H1 (cell line): ENCODE data around the gene TIAM2. TPM values are rescaled to one million over a fixed set of nuclear protein-coding genes. Genes with fewer than 3 reads are reported as not detected.

Experiments used
- CTCF ChIA-PET: fragments of 300-600 bp; sonication (Branson Sonifier 250); formaldehyde crosslinking; loops from one replicate; lab custom pipeline; 2021; ENCODE audit not compliant: partially characterized antibody; lab: Charles Lee
- POLR2A ChIA-PET: fragments of 300-600 bp; sonication (Branson Sonifier 250); formaldehyde crosslinking; loops from one replicate; lab custom pipeline; 2021; ENCODE audit warnings: inconsistent platforms; ENCODE audit not compliant: partially characterized antibody; lab: Charles Lee
- DNase-seq, 2 experiments: peaks; one replicate each; pipeline versions ENCODE4 v3.0.0 to v3.0.0-alpha.2; 2010 to 2022; ENCODE audit warnings: low spot score in 2 of 2, low read depth in 1 of 2, mixed read lengths in 1 of 2
- FAIRE-seq: peaks from 2 replicates; lab custom pipeline; 2011; peaks lifted over from hg19 to GRCh38; lab: Jason Lieb, UNC
- H2AFZ ChIP-seq: 2 replicates; pipeline ENCODE4 v1.8.1; 2012; ENCODE audit warnings: low read length, inconsistent platforms
- H2AK5ac ChIP-seq: 2 replicates; pipeline ENCODE4 v1.6.1; 2013; ENCODE audit warnings: low read depth, low read length
- H2BK120ac ChIP-seq: replicated peaks from 2 replicates; pipeline ENCODE3; 2013; ENCODE audit warnings: low read depth, low read length, inconsistent platforms
- H2BK12ac ChIP-seq: 2 replicates; pipeline ENCODE4 v1.6.1; 2013; ENCODE audit warnings: low read depth, low read length
- H2BK15ac ChIP-seq: 2 replicates; pipeline ENCODE4 v1.6.1; 2013; ENCODE audit warnings: low read length
- H2BK20ac ChIP-seq: 2 replicates; pipeline ENCODE4 v1.6.1; 2013; ENCODE audit warnings: low read length
- H2BK5ac ChIP-seq: 2 replicates; pipeline ENCODE4 v1.6.1; 2013; ENCODE audit warnings: low read depth, low read length
- H3K14ac ChIP-seq: 2 replicates; pipeline ENCODE4 v1.6.1; 2013; ENCODE audit warnings: inconsistent platforms; ENCODE audit not compliant: insufficient read length
- H3K18ac ChIP-seq: 2 replicates; pipeline ENCODE4 v1.6.1; 2013; ENCODE audit warnings: low read length; ENCODE audit errors: extremely low read depth
- H3K23ac ChIP-seq: 2 replicates; pipeline ENCODE4 v1.6.1; 2013; ENCODE audit warnings: inconsistent platforms; ENCODE audit not compliant: insufficient read length
- H3K23me2 ChIP-seq: 2 replicates; pipeline ENCODE4 v1.6.1; 2013; ENCODE audit warnings: low read depth, low read length
- H3K27ac ChIP-seq: 2 replicates; pipeline ENCODE4 v1.6.1; 2011; ENCODE audit warnings: low read depth, low read length, inconsistent platforms
- H3K27me3 ChIP-seq, 4 experiments: replicated peaks in 1 of 4; 1 replicate in 1 of 4; 2 replicates in 3 of 4; pipeline versions ENCODE4 v1.6.1 to v1.8.1; 2011 to 2013; ENCODE audit warnings: low read length in 3 of 4, mild to moderate bottlenecking in 3 of 4, inconsistent platforms in 2 of 4, mixed read lengths in 2 of 4, moderate library complexity in 1 of 4; ENCODE audit not compliant: control insufficient read depth in 3 of 4, insufficient read depth in 3 of 4; ENCODE audit errors: extremely low read depth in 1 of 4
- H3K36me3 ChIP-seq, 4 experiments: 2 replicates each; pipeline versions ENCODE4 v1.6.1 to v1.8.1; 2011 to 2013; ENCODE audit warnings: mild to moderate bottlenecking in 4 of 4, low read length in 3 of 4, moderate library complexity in 2 of 4, control low read depth in 1 of 4, inconsistent platforms in 1 of 4; ENCODE audit not compliant: insufficient read depth in 4 of 4, control insufficient read depth in 2 of 4
- H3K4ac ChIP-seq: replicated peaks from 2 replicates; pipeline ENCODE3; 2013; ENCODE audit warnings: low read length, low read depth, mixed read lengths, inconsistent platforms; ENCODE audit not compliant: insufficient read length
- H3K4me1 ChIP-seq, 4 experiments: replicated peaks in 1 of 4; 1 replicate in 1 of 4; 2 replicates in 3 of 4; pipeline versions ENCODE4 v1.6.1 to v1.8.1; 2011 to 2013; ENCODE audit warnings: low read length in 3 of 4, inconsistent platforms in 2 of 4, mixed read lengths in 1 of 4; ENCODE audit not compliant: insufficient read depth in 4 of 4, control insufficient read depth in 3 of 4
- H3K4me2 ChIP-seq, 2 experiments: 2 replicates each; pipeline versions ENCODE4 v1.6.1 to v1.8.1; 2011 to 2013; ENCODE audit warnings: low read depth in 2 of 2, low read length in 2 of 2, control low read depth in 1 of 2, inconsistent platforms in 1 of 2, mild to moderate bottlenecking in 1 of 2; ENCODE audit not compliant: insufficient read depth in 1 of 2
- H3K4me3 ChIP-seq, 4 experiments: fragments of 200-600, 300-600 bp in 1 of 4; sonication (generic), shearing (Covaris generic), sonication (Bioruptor Twin) in 1 of 4; 2 replicates each; pipeline versions ENCODE4 v1.5.1 to v1.8.1; 2011 to 2016; ENCODE audit warnings: low read length in 4 of 4, low read depth in 3 of 4, control low read depth in 2 of 4, inconsistent platforms in 2 of 4, mild to moderate bottlenecking in 2 of 4, mixed read lengths in 1 of 4, moderate library complexity in 1 of 4; ENCODE audit not compliant: insufficient read depth in 2 of 4; ENCODE audit errors: extremely low read depth in 1 of 4
- H3K56ac ChIP-seq: replicated peaks from 2 replicates; pipeline ENCODE3; 2013; ENCODE audit warnings: low read depth, mild to moderate bottlenecking, mixed read lengths, low read length, inconsistent platforms; ENCODE audit not compliant: insufficient read length
- H3K79me1 ChIP-seq: 2 replicates; pipeline ENCODE4 v1.6.1; 2013; ENCODE audit warnings: low read depth, low read length, control low read depth
- H3K79me2 ChIP-seq, 2 experiments: 2 replicates each; pipeline versions ENCODE4 v1.6.1 to v1.8.1; 2012 to 2013; ENCODE audit warnings: low read length in 2 of 2, mild to moderate bottlenecking in 2 of 2, inconsistent platforms in 1 of 2; ENCODE audit not compliant: insufficient read depth in 2 of 2, control insufficient read depth in 1 of 2
- H3K9ac ChIP-seq, 4 experiments: replicated peaks in 1 of 4; 1 replicate in 1 of 4; 2 replicates in 3 of 4; pipeline versions ENCODE4 v1.6.1 to v1.8.1; 2011 to 2013; ENCODE audit warnings: low read depth in 3 of 4, low read length in 3 of 4, control low read depth in 2 of 4, mild to moderate bottlenecking in 2 of 4, moderate library complexity in 2 of 4, inconsistent platforms in 1 of 4; ENCODE audit errors: extremely low read depth in 1 of 4
- H3K9me3 ChIP-seq, 2 experiments: 2 replicates each; pipeline versions ENCODE4 v1.6.1 to v1.8.1; 2012 to 2013; ENCODE audit warnings: mild to moderate bottlenecking in 2 of 2, moderate library complexity in 2 of 2, control low read depth in 1 of 2, inconsistent platforms in 1 of 2, low read depth in 1 of 2, low read length in 1 of 2, mixed read lengths in 1 of 2; ENCODE audit not compliant: insufficient read depth in 2 of 2
- H4K20me1 ChIP-seq, 2 experiments: replicated peaks in 1 of 2; 2 replicates each; pipeline versions ENCODE3 to v1.8.1; 2011 to 2013; ENCODE audit warnings: inconsistent platforms in 2 of 2, low read length in 2 of 2, mild to moderate bottlenecking in 1 of 2; ENCODE audit not compliant: insufficient read depth in 2 of 2, control insufficient read depth in 1 of 2
- H4K5ac ChIP-seq: 2 replicates; pipeline ENCODE4 v1.6.1; 2013; ENCODE audit warnings: low read length, low read depth, mixed read lengths, inconsistent platforms; ENCODE audit not compliant: insufficient read length
- H4K8ac ChIP-seq: 2 replicates; pipeline ENCODE4 v1.8.0; 2013; ENCODE audit warnings: mild to moderate bottlenecking, moderate library complexity, low read length, inconsistent platforms; ENCODE audit not compliant: insufficient read depth; ENCODE audit errors: extremely low read depth
- H4K91ac ChIP-seq: replicated peaks from 2 replicates; pipeline ENCODE3; 2013; ENCODE audit warnings: low read length, mixed read lengths, inconsistent platforms; ENCODE audit not compliant: insufficient read length
- CHD1 ChIP-seq: IDR thresholded peaks from 2 replicates; pipeline ENCODE4 v1.6.1; 2012; ENCODE audit warnings: low read depth, low read length, improper control_type of control experiment
- EGR1 ChIP-seq: IDR thresholded peaks from 2 replicates; pipeline ENCODE4 v1.6.1; 2011; ENCODE audit warnings: low read depth, low read length, borderline replicate concordance
- GTF2F1 ChIP-seq: IDR thresholded peaks from 2 replicates; pipeline ENCODE4 v1.6.1; 2012; ENCODE audit warnings: low read depth, low read length, improper control_type of control experiment, borderline replicate concordance
- HDAC2 ChIP-seq, 2 experiments: fragments of 300-600 bp in 1 of 2; sonication (generic) in 1 of 2; IDR thresholded peaks; 2 replicates each; pipeline ENCODE4 v1.6.1; 2011 to 2012; ENCODE audit warnings: low read depth in 2 of 2, low read length in 2 of 2, mild to moderate bottlenecking in 2 of 2, moderate library complexity in 2 of 2, borderline replicate concordance in 1 of 2, inconsistent platforms in 1 of 2
- MAFK ChIP-seq: IDR thresholded peaks from 2 replicates; pipeline ENCODE4 v1.6.1; 2012; ENCODE audit warnings: low read depth, mild to moderate bottlenecking, improper control_type of control experiment, low read length
- SAP30 ChIP-seq: fragments of 300-600 bp; sonication (generic); IDR thresholded peaks from 2 replicates; pipeline ENCODE4 v1.7.1; 2012; ENCODE audit warnings: low read length, moderate library complexity, mild to moderate bottlenecking, inconsistent platforms; ENCODE audit not compliant: insufficient read depth, insufficient replicate concordance
- SIN3A ChIP-seq, 2 experiments: IDR thresholded peaks in 1 of 2; conservative IDR thresholded peaks in 1 of 2; 2 replicates each; pipeline ENCODE4 v1.6.1; 2011 to 2012; ENCODE audit warnings: low read length in 2 of 2, improper control_type of control experiment in 1 of 2, low read depth in 1 of 2, mild to moderate bottlenecking in 1 of 2
- WGBS, 2 experiments: shearing (Covaris generic) in 1 of 2; methylation state at CpG; one replicate each; pipeline versions ENCODE4 v1.1.6 to v1.1.7; 2013 to 2015; ENCODE audit warnings: low lambda C conversion rate in 2 of 2, mixed read lengths in 2 of 2, inconsistent platforms in 1 of 2, low coverage in 1 of 2, missing lambda C conversion rate in 1 of 2; ENCODE audit not compliant: insufficient replicate concordance in 2 of 2, insufficient coverage in 1 of 2, insufficient read length in 1 of 2; ENCODE audit errors: extremely low coverage in 1 of 2, missing lambda C conversion rate in 1 of 2; 5-methylcytosine and 5-hydroxymethylcytosine counted together
- polyA plus RNA-seq, 7 experiments: library from polyadenylated mRNA; depleted of rRNA in 3 of 7; stranded (reverse) in 5 of 7; unstranded in 2 of 7; fragments of >200 nt in 5 of 7; fragments of 200-250 nt in 2 of 7; gene quantifications; 1 replicate in 5 of 7; 2 replicates in 1 of 7; 4 replicates in 1 of 7; pipeline versions ENCODE4 v1.2.1 to v1.2.3, GENCODE V29; 2011 to 2013; ENCODE audit warnings: missing spikeins in 2 of 7, mixed read lengths in 2 of 7
- total RNA-seq: library from RNA; stranded (reverse); fragmentation: NEBNext Ultra II Directional; extraction: Animal tissue kit (Norgen Biotek cat#: 25700); gene quantifications from 2 replicates; pipeline ENCODE4 v1.2.1, GENCODE V29; 2021
- TF ChIP-seq, protein P1 (sequence below): IDR thresholded peaks from 2 replicates; pipeline ENCODE4 v1.6.1; 2011; ENCODE audit warnings: low read length, improper control_type of control experiment

Gene TIAM2
- total and polyA plus RNA-seq, 2 of the 8 experiments (the other 6 are each of a cell fraction or from before 2014, with no cell fraction given) = 7.4 to 23.9 TPM

DNA sequence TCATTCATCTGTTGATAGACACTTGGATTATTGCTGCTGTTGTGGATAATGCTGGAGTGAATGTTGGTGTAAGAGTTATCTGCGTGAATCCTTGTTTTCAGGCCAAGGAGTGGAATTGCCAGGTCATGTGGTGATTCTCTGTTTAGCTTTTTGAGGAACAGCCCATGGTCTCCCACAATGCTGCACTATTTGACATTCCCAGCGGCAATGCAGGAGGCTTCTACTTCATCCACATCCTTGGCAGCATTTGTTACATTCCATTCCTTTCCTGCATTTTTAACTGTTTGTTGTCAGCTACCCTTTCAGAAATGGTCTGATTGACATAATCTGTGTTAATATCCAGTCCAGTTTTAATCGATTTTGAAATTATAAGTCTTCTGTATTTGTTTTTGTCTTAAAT is 217.0 kb downstream of the TIAM2 start:
- POLR2A ChIA-PET = no interaction called here
- Histone ChIP-seq H4K5ac (no peak overlapping the region), H3K4me3 (no peak overlapping the region), H3K56ac (no peak overlapping the region), H4K8ac (no peak overlapping the region), H4K20me1 (no peaks in the 10 kb centered on the region), H3K27ac (no peak overlapping the region), H2BK15ac (no peak overlapping the region), H2AFZ (no peak overlapping the region), H3K79me1 (no peaks in the 10 kb centered on the region; the same call in 1 of the 2 replicates), H2BK20ac (no peak overlapping the region), H2BK120ac (no peak overlapping the region), H2AK5ac (no peak overlapping the region), H3K4me2 (no peak overlapping the region), H3K36me3 (peaks cover 0 to 9% (median 5%) of the 10 kb centered on the region in 4 experiments; a peak in 3 of 8 replicates), H3K9ac (no peak overlapping the region), H3K23me2 (no peaks in the 10 kb centered on the region; the same call in 1 of the 2 replicates), H4K91ac (no peak overlapping the region), H3K18ac (no peak overlapping the region), H3K9me3 (no peaks in the 10 kb centered on the region; a peak in 1 of 4 replicates), H3K14ac (no peak overlapping the region), H3K79me2 (no peaks in the 10 kb centered on the region), H3K23ac (no peak overlapping the region), H3K27me3 (no peaks in the 10 kb centered on the region), H2BK12ac (no peak overlapping the region), H3K4ac (no peak overlapping the region), H2BK5ac (no peak overlapping the region), H3K4me1 (peaks cover 3 to 5% (median 4%) of the 10 kb centered on the region in 4 experiments; a peak in 4 of 7 replicates)
- no peak for DNase-seq
- CTCF ChIA-PET = interaction anchor here (1.2 to 2.2 kb wide), 3 partner anchors 11 to 36 kb away, joined by 4 to 8 read pairs (median 6); no protein-coding TSS in a partner anchor
- no peak for FAIRE-seq
- 87% methylated on average over 3 of the region's 3 CpGs; no CpG with 5 or more reads in 1 of the 2 experiments for WGBS, 2 experiments
- no peak for TF ChIP-seq GTF2F1
- no peak for TF ChIP-seq HDAC2 (IDR thresholded peaks at IDR 0.05; ENCODE audit: borderline replicate concordance in 1 of 2, low read depth in 2 of 2, low read length in 2 of 2)
- no peak for TF ChIP-seq SIN3A (conservative IDR thresholded peaks at IDR 0.05 in 1 of 2, IDR thresholded peaks at IDR 0.05 in 1 of 2; ENCODE audit: low read depth in 1 of 2, low read length in 2 of 2)
- no peak for TF ChIP-seq SAP30
- TF ChIP-seq, protein P1, sequence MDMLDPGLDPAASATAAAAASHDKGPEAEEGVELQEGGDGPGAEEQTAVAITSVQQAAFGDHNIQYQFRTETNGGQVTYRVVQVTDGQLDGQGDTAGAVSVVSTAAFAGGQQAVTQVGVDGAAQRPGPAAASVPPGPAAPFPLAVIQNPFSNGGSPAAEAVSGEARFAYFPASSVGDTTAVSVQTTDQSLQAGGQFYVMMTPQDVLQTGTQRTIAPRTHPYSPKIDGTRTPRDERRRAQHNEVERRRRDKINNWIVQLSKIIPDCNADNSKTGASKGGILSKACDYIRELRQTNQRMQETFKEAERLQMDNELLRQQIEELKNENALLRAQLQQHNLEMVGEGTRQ = no peak
- TF ChIP-seq MAFK = no peak
- TF ChIP-seq CHD1 = no peak
- TF ChIP-seq EGR1 = no peak
